Upper lobe of left lung (tissue), 4 donors: Measurements from ENCODE around the gene TMEM178B.

ENCODE experiments used
- POLR2A ChIP-seq, 4 donors: fragments of 450-650 bp; IDR thresholded peaks; one replicate each; pipeline ENCODE4 v1.5.1; 2016 to 2017; ENCODE audit warnings: antibody characterized with exemption in 4 of 4, mild to moderate bottlenecking in 2 of 4
- POLR2AphosphoS5 ChIP-seq, 2 donors: sonication (generic); formaldehyde crosslinking; IDR thresholded peaks; one replicate each; pipeline ENCODE4 v1.5.1; 2017; ENCODE audit warnings: antibody characterized with exemption in 2 of 2
- TF ChIP-seq, protein P1 (sequence below), 6 experiments: fragments of 450-650 bp in 4 of 6; fragments of 200-600 bp in 2 of 6; sonication (generic) in 2 of 6; IDR thresholded peaks; one replicate each; pipeline ENCODE4 v1.5.1; 2016 to 2019; ENCODE audit warnings: antibody characterized with exemption in 6 of 6

DNA sequence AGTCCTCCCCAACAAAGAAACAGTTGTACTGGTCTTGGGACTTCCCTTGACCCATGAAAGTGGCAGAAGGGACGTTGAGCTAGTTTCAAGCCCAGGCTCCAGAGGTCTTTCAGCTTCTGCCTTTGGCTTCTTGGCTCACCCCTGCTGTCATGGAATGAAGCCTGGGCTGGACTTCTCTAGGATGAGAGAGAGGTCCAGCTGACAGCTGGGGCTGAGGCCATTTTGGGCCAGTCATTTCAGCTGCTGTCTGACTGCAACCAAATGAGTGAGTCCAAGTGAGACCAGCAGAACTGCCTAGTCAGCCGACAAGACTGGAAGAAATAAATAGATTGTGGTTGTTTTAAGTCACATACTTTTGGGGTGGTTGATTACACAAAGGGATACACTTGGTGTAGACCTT is 76.6 kb downstream of the TMEM178B start:
- TF ChIP-seq, protein P1, sequence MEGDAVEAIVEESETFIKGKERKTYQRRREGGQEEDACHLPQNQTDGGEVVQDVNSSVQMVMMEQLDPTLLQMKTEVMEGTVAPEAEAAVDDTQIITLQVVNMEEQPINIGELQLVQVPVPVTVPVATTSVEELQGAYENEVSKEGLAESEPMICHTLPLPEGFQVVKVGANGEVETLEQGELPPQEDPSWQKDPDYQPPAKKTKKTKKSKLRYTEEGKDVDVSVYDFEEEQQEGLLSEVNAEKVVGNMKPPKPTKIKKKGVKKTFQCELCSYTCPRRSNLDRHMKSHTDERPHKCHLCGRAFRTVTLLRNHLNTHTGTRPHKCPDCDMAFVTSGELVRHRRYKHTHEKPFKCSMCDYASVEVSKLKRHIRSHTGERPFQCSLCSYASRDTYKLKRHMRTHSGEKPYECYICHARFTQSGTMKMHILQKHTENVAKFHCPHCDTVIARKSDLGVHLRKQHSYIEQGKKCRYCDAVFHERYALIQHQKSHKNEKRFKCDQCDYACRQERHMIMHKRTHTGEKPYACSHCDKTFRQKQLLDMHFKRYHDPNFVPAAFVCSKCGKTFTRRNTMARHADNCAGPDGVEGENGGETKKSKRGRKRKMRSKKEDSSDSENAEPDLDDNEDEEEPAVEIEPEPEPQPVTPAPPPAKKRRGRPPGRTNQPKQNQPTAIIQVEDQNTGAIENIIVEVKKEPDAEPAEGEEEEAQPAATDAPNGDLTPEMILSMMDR (IDR thresholded peaks at IDR 0.05), result no peak
- TF ChIP-seq POLR2A (IDR thresholded peaks at IDR 0.05) (no peak), POLR2AphosphoS5 (IDR thresholded peaks at IDR 0.05) (no peak)
